ENCODE measurements around the gene FAM78B. TPM values are rescaled to one million over a fixed set of nuclear protein-coding genes. Genes with fewer than 3 reads are reported as not detected.

Gene FAM78B
- total and polyA plus RNA-seq, 2 of the 8 experiments (the other 6 are each of a cell fraction or from before 2014, with no cell fraction given) = 2.3 to 3.6 TPM

- TF ChIP-seq RXRA (IDR thresholded peaks at IDR 0.05; ENCODE audit: insufficient read depth, low read depth, low read length) = no peak
- TF ChIP-seq HDAC2 (IDR thresholded peaks at IDR 0.05; ENCODE audit: borderline replicate concordance in 1 of 2, low read depth in 2 of 2, low read length in 2 of 2) = no peak
- no peak for TF ChIP-seq MAFK (IDR thresholded peaks at IDR 0.05; ENCODE audit: low read depth, low read length)
- no peak for TF ChIP-seq HDAC6 (IDR thresholded peaks at IDR 0.05; ENCODE audit: low read depth, low read length)
- TF ChIP-seq EP300 (IDR thresholded peaks at IDR 0.05; ENCODE audit: borderline replicate concordance in 1 of 2, low read depth in 2 of 2, low read length in 2 of 2) = no peak
- no peak for TF ChIP-seq CBX5 (IDR thresholded peaks at IDR 0.05; ENCODE audit: low read depth, low read length)
- no peak for TF ChIP-seq ZNF274 (IDR thresholded peaks at IDR 0.05; ENCODE audit: borderline replicate concordance, extremely low read depth, low read length)
- Histone ChIP-seq H4K91ac (replicated peaks; ENCODE audit: insufficient read length, low read length) (no peak overlapping the region), H3K23me2 (ENCODE audit: low read depth, low read length) (no peaks in the 10 kb centered on the region), H3K4ac (replicated peaks; ENCODE audit: insufficient read length, low read depth, low read length) (no peak overlapping the region), H3K4me3 (ENCODE audit: extremely low read depth in 1 of 4, insufficient read depth in 2 of 4, low read depth in 3 of 4, low read length in 4 of 4) (no peak overlapping the region), H3K14ac (ENCODE audit: insufficient read length) (no peak overlapping the region), H2BK20ac (ENCODE audit: low read length) (no peak overlapping the region), H3K9ac (replicated peaks in 1 of 4; ENCODE audit: extremely low read depth in 1 of 4, low read depth in 3 of 4, low read length in 3 of 4) (no peak overlapping the region), H2BK120ac (replicated peaks; ENCODE audit: low read depth, low read length) (no peak overlapping the region), H3K79me1 (ENCODE audit: low read depth, low read length) (no peaks in the 10 kb centered on the region), H2AFZ (ENCODE audit: low read length) (no peak overlapping the region), H3K4me2 (ENCODE audit: insufficient read depth in 1 of 2, low read depth in 2 of 2, low read length in 2 of 2) (no peak overlapping the region), H3K4me1 (replicated peaks in 1 of 4; ENCODE audit: control insufficient read depth in 3 of 4, insufficient read depth in 4 of 4, low read length in 3 of 4) (peaks cover 0 to 2% (median 0%) of the 10 kb centered on the region in 4 experiments; a peak in 1 of 7 replicates), H3K36me3 (ENCODE audit: control insufficient read depth in 2 of 4, insufficient read depth in 4 of 4, low read length in 3 of 4) (no peaks in the 10 kb centered on the region), H3K18ac (ENCODE audit: extremely low read depth, low read length) (no peak overlapping the region), H2BK15ac (ENCODE audit: low read length) (no peak overlapping the region), H3K79me2 (ENCODE audit: control insufficient read depth in 1 of 2, insufficient read depth in 2 of 2, low read length in 2 of 2) (no peaks in the 10 kb centered on the region), H3K23ac (ENCODE audit: insufficient read length) (no peak overlapping the region), H2AK5ac (ENCODE audit: low read depth, low read length) (no peak overlapping the region), H4K20me1 (replicated peaks in 1 of 2; ENCODE audit: control insufficient read depth in 1 of 2, insufficient read depth in 2 of 2, low read length in 2 of 2) (no peaks in the 10 kb centered on the region), H2BK5ac (ENCODE audit: low read depth, low read length) (no peak overlapping the region), H4K5ac (ENCODE audit: insufficient read length, low read depth, low read length) (no peak overlapping the region), H4K8ac (ENCODE audit: extremely low read depth, insufficient read depth, low read length) (no peak overlapping the region), H3K27ac (ENCODE audit: low read depth, low read length) (no peak overlapping the region), H3K27me3 (replicated peaks in 1 of 4; ENCODE audit: control insufficient read depth in 3 of 4, extremely low read depth in 1 of 4, insufficient read depth in 3 of 4, low read length in 3 of 4) (no peaks in the 10 kb centered on the region), H3K56ac (replicated peaks; ENCODE audit: insufficient read length, low read depth, low read length) (no peak overlapping the region), H2BK12ac (ENCODE audit: low read depth, low read length) (no peak overlapping the region), H3K9me3 (ENCODE audit: insufficient read depth in 2 of 2, low read depth in 1 of 2, low read length in 1 of 2) (no peaks in the 10 kb centered on the region)
- DNase-seq (ENCODE audit: low read depth in 1 of 2, low spot score in 2 of 2) = no peak
- POLR2A ChIA-PET (ENCODE audit: partially characterized antibody) = no interaction called here
- FAIRE-seq = no peak
- WGBS, 2 experiments (ENCODE audit: extremely low coverage in 1 of 2, insufficient coverage in 1 of 2, insufficient read length in 1 of 2, insufficient replicate concordance in 2 of 2, low coverage in 1 of 2, low lambda C conversion rate in 2 of 2, missing lambda C conversion rate in 1 of 2) = 78% methylated on average over 1 of the region's 1 CpG; no CpG with 5 or more reads in 1 of the 2 experiments
- CTCF ChIA-PET (ENCODE audit: partially characterized antibody) = interaction anchor here (1.1 to 1.5 kb wide), 2 partner anchors 16 to 352 kb away, joined by 3 to 4 read pairs; no protein-coding TSS in a partner anchor
These were observed 39.8 kb downstream of the FAM78B start for GRCh38 chr1:166127003-166127402.
